Measurements from ENCODE around the gene SULT1B1. TPM values are rescaled to one million over a fixed set of nuclear protein-coding genes. Genes with fewer than 3 reads are reported as not detected.

Gene SULT1B1
- total RNA-seq, 1 experiment from 2014 or later = 0.04 TPM

DNA sequence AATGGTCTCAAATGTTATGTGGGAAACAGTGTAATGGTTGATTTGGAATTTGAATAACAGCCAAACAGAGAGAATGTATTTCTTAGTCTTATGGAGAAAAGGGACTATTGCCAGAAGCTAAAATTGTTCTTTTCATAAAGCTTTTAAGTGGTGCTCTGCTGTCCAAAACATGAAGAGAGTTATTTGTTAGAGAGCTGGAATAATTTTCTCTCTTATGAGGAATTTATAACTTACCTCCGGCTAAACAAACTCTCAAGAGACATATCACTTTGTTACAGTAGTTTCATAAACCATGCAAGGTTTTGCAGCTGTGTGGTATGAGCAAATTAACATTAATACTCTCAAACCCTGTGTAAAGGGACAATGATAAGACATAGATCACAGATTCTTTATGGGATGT lies 28.6 kb downstream of the SULT1B1 start (continued):
- TF ChIP-seq, protein P1, sequence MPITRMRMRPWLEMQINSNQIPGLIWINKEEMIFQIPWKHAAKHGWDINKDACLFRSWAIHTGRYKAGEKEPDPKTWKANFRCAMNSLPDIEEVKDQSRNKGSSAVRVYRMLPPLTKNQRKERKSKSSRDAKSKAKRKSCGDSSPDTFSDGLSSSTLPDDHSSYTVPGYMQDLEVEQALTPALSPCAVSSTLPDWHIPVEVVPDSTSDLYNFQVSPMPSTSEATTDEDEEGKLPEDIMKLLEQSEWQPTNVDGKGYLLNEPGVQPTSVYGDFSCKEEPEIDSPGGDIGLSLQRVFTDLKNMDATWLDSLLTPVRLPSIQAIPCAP (CRISPR knock-in tag; IDR thresholded peaks at IDR 0.05) = no peak
- TF ChIP-seq FOXJ3 (CRISPR knock-in tag; IDR thresholded peaks at IDR 0.05; ENCODE audit: borderline replicate concordance) (no peak), FOXP1 (CRISPR knock-in tag; IDR thresholded peaks at IDR 0.05; ENCODE audit: borderline replicate concordance) (no peak), MXD4 (CRISPR knock-in tag; IDR thresholded peaks at IDR 0.05; ENCODE audit: borderline replicate concordance) (no peak), CREM (CRISPR knock-in tag; IDR thresholded peaks at IDR 0.05) (no peak), ZNF671 (CRISPR knock-in tag; IDR thresholded peaks at IDR 0.05) (no peak), TEAD4 (CRISPR knock-in tag; IDR thresholded peaks at IDR 0.05) (no peak), NFATC4 (CRISPR knock-in tag; IDR thresholded peaks at IDR 0.05) (no peak), TEAD1 (CRISPR knock-in tag; IDR thresholded peaks at IDR 0.05) (no peak), ZNF263 (CRISPR knock-in tag; IDR thresholded peaks at IDR 0.05; ENCODE audit: low read depth) (no peak)
- TF ChIP-seq, protein P2, sequence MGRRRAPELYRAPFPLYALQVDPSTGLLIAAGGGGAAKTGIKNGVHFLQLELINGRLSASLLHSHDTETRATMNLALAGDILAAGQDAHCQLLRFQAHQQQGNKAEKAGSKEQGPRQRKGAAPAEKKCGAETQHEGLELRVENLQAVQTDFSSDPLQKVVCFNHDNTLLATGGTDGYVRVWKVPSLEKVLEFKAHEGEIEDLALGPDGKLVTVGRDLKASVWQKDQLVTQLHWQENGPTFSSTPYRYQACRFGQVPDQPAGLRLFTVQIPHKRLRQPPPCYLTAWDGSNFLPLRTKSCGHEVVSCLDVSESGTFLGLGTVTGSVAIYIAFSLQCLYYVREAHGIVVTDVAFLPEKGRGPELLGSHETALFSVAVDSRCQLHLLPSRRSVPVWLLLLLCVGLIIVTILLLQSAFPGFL (CRISPR knock-in tag; IDR thresholded peaks at IDR 0.05; ENCODE audit: borderline replicate concordance) = no peak
- TF ChIP-seq, protein P3, sequence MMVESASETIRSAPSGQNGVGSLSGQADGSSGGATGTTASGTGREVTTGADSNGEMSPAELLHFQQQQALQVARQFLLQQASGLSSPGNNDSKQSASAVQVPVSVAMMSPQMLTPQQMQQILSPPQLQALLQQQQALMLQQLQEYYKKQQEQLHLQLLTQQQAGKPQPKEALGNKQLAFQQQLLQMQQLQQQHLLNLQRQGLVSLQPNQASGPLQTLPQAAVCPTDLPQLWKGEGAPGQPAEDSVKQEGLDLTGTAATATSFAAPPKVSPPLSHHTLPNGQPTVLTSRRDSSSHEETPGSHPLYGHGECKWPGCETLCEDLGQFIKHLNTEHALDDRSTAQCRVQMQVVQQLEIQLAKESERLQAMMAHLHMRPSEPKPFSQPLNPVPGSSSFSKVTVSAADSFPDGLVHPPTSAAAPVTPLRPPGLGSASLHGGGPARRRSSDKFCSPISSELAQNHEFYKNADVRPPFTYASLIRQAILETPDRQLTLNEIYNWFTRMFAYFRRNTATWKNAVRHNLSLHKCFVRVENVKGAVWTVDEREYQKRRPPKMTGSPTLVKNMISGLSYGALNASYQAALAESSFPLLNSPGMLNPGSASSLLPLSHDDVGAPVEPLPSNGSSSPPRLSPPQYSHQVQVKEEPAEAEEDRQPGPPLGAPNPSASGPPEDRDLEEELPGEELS (CRISPR knock-in tag; IDR thresholded peaks at IDR 0.05) = no peak
- TF ChIP-seq, protein P4, sequence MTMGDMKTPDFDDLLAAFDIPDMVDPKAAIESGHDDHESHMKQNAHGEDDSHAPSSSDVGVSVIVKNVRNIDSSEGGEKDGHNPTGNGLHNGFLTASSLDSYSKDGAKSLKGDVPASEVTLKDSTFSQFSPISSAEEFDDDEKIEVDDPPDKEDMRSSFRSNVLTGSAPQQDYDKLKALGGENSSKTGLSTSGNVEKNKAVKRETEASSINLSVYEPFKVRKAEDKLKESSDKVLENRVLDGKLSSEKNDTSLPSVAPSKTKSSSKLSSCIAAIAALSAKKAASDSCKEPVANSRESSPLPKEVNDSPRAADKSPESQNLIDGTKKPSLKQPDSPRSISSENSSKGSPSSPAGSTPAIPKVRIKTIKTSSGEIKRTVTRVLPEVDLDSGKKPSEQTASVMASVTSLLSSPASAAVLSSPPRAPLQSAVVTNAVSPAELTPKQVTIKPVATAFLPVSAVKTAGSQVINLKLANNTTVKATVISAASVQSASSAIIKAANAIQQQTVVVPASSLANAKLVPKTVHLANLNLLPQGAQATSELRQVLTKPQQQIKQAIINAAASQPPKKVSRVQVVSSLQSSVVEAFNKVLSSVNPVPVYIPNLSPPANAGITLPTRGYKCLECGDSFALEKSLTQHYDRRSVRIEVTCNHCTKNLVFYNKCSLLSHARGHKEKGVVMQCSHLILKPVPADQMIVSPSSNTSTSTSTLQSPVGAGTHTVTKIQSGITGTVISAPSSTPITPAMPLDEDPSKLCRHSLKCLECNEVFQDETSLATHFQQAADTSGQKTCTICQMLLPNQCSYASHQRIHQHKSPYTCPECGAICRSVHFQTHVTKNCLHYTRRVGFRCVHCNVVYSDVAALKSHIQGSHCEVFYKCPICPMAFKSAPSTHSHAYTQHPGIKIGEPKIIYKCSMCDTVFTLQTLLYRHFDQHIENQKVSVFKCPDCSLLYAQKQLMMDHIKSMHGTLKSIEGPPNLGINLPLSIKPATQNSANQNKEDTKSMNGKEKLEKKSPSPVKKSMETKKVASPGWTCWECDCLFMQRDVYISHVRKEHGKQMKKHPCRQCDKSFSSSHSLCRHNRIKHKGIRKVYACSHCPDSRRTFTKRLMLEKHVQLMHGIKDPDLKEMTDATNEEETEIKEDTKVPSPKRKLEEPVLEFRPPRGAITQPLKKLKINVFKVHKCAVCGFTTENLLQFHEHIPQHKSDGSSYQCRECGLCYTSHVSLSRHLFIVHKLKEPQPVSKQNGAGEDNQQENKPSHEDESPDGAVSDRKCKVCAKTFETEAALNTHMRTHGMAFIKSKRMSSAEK (CRISPR knock-in tag; IDR thresholded peaks at IDR 0.05; ENCODE audit: borderline replicate concordance) = no peak
- TF ChIP-seq, protein P5, sequence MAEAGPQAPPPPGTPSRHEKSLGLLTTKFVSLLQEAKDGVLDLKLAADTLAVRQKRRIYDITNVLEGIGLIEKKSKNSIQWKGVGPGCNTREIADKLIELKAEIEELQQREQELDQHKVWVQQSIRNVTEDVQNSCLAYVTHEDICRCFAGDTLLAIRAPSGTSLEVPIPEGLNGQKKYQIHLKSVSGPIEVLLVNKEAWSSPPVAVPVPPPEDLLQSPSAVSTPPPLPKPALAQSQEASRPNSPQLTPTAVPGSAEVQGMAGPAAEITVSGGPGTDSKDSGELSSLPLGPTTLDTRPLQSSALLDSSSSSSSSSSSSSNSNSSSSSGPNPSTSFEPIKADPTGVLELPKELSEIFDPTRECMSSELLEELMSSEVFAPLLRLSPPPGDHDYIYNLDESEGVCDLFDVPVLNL (CRISPR knock-in tag; IDR thresholded peaks at IDR 0.05; ENCODE audit: borderline replicate concordance, low read depth) = no peak

DNA sequence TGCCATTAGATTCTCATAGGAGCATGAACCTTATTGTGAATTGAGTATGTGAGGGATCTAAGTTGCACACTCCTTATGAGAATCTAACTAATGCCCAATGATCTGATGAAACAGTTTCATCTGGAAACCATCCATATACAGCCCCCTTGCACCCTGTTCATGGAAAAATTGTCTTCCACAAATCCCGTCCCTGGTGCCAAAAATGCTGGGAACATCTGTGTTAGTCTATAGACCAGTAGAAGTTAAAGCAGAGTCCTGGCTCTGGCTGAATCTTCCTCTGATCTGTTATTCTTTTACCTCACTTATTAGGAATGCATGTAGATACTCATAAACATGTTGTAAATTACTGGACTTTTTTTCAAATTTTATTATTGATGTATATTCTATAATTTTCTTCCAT lies 29.2 kb downstream of the SULT1B1 start:
- Mint-ChIP-seq H3K27me3 (ENCODE audit: low read depth) (no peaks in the 10 kb centered on the region), H3K9me3 (0 out of 2 replicates have a peak, but pooled peaks cover 3% of the 10 kb centered on the region), H3K27ac (no peak overlapping the region), H3K4me3 (no peak overlapping the region), H3K4me1 (peaks cover 4% of the 10 kb centered on the region), H3K36me3 (no peaks in the 10 kb centered on the region)
- TF ChIP-seq GRHL2 (CRISPR knock-in tag; IDR thresholded peaks at IDR 0.05; ENCODE audit: insufficient replicate concordance, severe bottlenecking) = no peak
- TF ChIP-seq, protein P3 (CRISPR knock-in tag; IDR thresholded peaks at IDR 0.05) = no peak
- DNase-seq (ENCODE audit: low spot score) = no peak
- POLR2A ChIA-PET = no interaction called here
- ATAC-seq = no peak
- CTCF ChIA-PET = no interaction called here

All from WTC11 (cell line).